ENCODE results near the gene ARF3. TPM values are rescaled to one million over a fixed set of nuclear protein-coding genes. Genes with fewer than 3 reads are reported as not detected.

The ARF3 gene
- total RNA-seq, 1 experiment from 2014 or later = 224 TPM

DNA sequence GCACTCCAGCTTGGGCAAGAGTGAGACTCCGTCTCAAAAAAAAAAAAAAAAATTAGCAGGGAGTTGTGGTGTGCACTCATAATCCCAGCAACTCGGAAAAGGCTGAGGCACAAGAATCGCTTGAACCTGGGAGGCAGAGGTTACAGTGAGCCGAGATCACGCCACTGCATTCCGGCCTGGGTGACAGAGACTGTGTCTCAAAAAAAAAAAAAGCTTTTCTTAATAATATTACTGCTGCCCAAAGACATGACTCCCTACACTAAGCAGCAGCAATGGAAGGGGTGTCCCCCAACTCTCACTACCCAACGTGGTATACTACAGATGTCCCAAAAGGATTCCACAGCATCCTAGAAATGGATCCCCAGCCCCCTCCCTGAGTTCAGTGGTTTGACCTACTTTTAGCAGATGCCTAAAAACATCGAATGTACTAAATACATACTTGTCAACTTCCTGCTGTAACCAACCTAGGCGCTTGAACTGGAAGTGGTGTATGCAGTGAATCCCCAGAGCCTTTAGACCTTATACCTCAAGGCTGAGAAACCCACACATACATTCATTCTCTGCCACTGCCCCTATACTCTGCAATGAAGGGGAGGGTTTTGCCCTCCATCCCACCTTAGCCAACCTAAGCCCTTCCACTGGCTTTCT lies 23.5 kb downstream of the ARF3 start:
- H3K27me3 ChIP-seq (ENCODE audit: control insufficient read depth, insufficient read depth, low read length) = no peaks in the 10 kb centered on the region
- intact Hi-C loops (cut with micrococcal nuclease; ENCODE audit: unreplicated experiment) = no loop called here
- TF ChIP-seq, protein P1, sequence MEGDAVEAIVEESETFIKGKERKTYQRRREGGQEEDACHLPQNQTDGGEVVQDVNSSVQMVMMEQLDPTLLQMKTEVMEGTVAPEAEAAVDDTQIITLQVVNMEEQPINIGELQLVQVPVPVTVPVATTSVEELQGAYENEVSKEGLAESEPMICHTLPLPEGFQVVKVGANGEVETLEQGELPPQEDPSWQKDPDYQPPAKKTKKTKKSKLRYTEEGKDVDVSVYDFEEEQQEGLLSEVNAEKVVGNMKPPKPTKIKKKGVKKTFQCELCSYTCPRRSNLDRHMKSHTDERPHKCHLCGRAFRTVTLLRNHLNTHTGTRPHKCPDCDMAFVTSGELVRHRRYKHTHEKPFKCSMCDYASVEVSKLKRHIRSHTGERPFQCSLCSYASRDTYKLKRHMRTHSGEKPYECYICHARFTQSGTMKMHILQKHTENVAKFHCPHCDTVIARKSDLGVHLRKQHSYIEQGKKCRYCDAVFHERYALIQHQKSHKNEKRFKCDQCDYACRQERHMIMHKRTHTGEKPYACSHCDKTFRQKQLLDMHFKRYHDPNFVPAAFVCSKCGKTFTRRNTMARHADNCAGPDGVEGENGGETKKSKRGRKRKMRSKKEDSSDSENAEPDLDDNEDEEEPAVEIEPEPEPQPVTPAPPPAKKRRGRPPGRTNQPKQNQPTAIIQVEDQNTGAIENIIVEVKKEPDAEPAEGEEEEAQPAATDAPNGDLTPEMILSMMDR (IDR thresholded peaks at IDR 0.05) = no peak
- TF ChIP-seq TCF7L2 (IDR thresholded peaks at IDR 0.05; ENCODE audit: low read depth, low read length) = no peak
- no peak for TF ChIP-seq SIN3A (IDR thresholded peaks at IDR 0.05; ENCODE audit: borderline replicate concordance, insufficient read depth, low read depth, low read length)
- TF ChIP-seq, protein P2, sequence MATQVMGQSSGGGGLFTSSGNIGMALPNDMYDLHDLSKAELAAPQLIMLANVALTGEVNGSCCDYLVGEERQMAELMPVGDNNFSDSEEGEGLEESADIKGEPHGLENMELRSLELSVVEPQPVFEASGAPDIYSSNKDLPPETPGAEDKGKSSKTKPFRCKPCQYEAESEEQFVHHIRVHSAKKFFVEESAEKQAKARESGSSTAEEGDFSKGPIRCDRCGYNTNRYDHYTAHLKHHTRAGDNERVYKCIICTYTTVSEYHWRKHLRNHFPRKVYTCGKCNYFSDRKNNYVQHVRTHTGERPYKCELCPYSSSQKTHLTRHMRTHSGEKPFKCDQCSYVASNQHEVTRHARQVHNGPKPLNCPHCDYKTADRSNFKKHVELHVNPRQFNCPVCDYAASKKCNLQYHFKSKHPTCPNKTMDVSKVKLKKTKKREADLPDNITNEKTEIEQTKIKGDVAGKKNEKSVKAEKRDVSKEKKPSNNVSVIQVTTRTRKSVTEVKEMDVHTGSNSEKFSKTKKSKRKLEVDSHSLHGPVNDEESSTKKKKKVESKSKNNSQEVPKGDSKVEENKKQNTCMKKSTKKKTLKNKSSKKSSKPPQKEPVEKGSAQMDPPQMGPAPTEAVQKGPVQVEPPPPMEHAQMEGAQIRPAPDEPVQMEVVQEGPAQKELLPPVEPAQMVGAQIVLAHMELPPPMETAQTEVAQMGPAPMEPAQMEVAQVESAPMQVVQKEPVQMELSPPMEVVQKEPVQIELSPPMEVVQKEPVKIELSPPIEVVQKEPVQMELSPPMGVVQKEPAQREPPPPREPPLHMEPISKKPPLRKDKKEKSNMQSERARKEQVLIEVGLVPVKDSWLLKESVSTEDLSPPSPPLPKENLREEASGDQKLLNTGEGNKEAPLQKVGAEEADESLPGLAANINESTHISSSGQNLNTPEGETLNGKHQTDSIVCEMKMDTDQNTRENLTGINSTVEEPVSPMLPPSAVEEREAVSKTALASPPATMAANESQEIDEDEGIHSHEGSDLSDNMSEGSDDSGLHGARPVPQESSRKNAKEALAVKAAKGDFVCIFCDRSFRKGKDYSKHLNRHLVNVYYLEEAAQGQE (IDR thresholded peaks at IDR 0.05; ENCODE audit: insufficient read depth in 1 of 2, low read depth in 2 of 2, low read length in 1 of 2) = no peak
- no peak for TF ChIP-seq POLR2AphosphoS5 (IDR thresholded peaks at IDR 0.05; ENCODE audit: low read depth, low read length)
- no peak for ATAC-seq
- in situ Hi-C loops (cut with HindIII; ENCODE audit: low pct_unique_long_range_greater_than_20kb, low sequenced_read_pairs) = no loop called here
- peaks cover 20% of the 10 kb centered on the region for H3K36me3 ChIP-seq (ENCODE audit: control insufficient read depth, insufficient read depth, low read length)
- H3K4me3 ChIP-seq (ENCODE audit: low read depth in 2 of 2, low read length in 2 of 2) = no peak overlapping the region
- ChIA-PET CTCF (interaction anchor here (0.6 to 0.7 kb wide), 2 partner anchors 54 to 74 kb away, joined by 3 to 5 read pairs; no protein-coding TSS in a partner anchor), POLR2A (no interaction called here)
- H3K9me3 ChIP-seq (ENCODE audit: control insufficient read depth, insufficient read depth, low read depth, low read length) = no peaks in the 10 kb centered on the region
- H3K4me1 ChIP-seq (ENCODE audit: control insufficient read depth, insufficient read depth, low read length) = no peaks in the 10 kb centered on the region
- no peak overlapping the region for H3K27ac ChIP-seq (ENCODE audit: low read length)
- no peak for DNase-seq (ENCODE audit: low read depth, low spot score)
- BruUV-seq (replicated peaks) = no TSS peak

DNA sequence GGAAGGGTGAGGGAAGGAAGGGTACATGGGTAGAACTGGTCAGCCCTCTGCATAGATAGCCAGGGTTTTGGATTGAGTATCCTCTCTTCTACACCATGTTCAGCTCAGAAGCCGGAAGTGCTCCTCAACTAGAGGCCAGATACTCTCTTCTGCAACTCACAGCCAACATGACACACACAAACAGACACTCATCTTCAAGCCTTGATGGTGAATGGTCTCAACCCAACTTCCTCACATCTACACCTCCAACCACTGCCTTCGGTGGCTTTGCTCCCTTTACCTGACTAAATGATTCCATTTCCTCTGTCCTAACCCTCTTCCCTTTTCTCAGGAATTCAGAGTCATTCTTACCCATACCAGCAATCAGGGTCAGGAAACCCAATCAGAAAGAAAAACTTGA lies 24.4 kb downstream of the ARF3 start:
- Histone ChIP-seq H3K4me3 (ENCODE audit: low read depth in 2 of 2, low read length in 2 of 2) (no peak overlapping the region), H3K9me3 (ENCODE audit: control insufficient read depth, insufficient read depth, low read depth, low read length) (no peaks in the 10 kb centered on the region), H3K36me3 (ENCODE audit: control insufficient read depth, insufficient read depth, low read length) (peaks cover 18% of the 10 kb centered on the region), H3K27me3 (ENCODE audit: control insufficient read depth, insufficient read depth, low read length) (no peaks in the 10 kb centered on the region), H3K4me1 (ENCODE audit: control insufficient read depth, insufficient read depth, low read length) (no peaks in the 10 kb centered on the region), H3K27ac (ENCODE audit: low read length) (no peak overlapping the region)
- intact Hi-C loops (cut with micrococcal nuclease; ENCODE audit: unreplicated experiment) = no loop called here
- CTCF ChIA-PET = interaction anchor here (0.7 kb wide), 1 partner anchor 75 kb away, joined by 5 read pairs; no protein-coding TSS in a partner anchor
- POLR2A ChIA-PET = no interaction called here
- no TSS peak for BruUV-seq (replicated peaks)
- DNase-seq (ENCODE audit: low read depth, low spot score) (no peak), ATAC-seq (no peak)
- in situ Hi-C loops (cut with HindIII; ENCODE audit: low pct_unique_long_range_greater_than_20kb, low sequenced_read_pairs) = no loop called here
- TF ChIP-seq POLR2AphosphoS5 (IDR thresholded peaks at IDR 0.05; ENCODE audit: low read depth, low read length) (no peak), SIN3A (IDR thresholded peaks at IDR 0.05; ENCODE audit: borderline replicate concordance, insufficient read depth, low read depth, low read length) (no peak), TCF7L2 (IDR thresholded peaks at IDR 0.05; ENCODE audit: low read depth, low read length) (no peak)
- TF ChIP-seq, protein P2 (IDR thresholded peaks at IDR 0.05; ENCODE audit: insufficient read depth in 1 of 2, low read depth in 2 of 2, low read length in 1 of 2) = no peak
- TF ChIP-seq, protein P1 (IDR thresholded peaks at IDR 0.05) = no peak

Data from Panc1 (cell line).